HPDE6-E6E7 (cell line): ENCODE results near the gene TRABD.
"Not testable (repeated sequence)": the region's sequence is repeated elsewhere in the genome, so short reads cannot be mapped to it uniquely, and the experiment has no call there.

Experiments
- DNase-seq: peaks from one replicate; pipeline ENCODE4 v3.0.0; 2011; ENCODE audit warnings: missing footprints; ENCODE audit errors: extremely low spot score

TRABD gene

GRCh38 chr22:50185375-50186087, at the start of gene TRABD:
TSS of gene TRABD (plus strand) at chr22:50185913. CDS start at chr22:50193061, 7,148 bp downstream.
- DNase-seq = peak; percentile 54

- no peak for DNase-seq
These were observed 49.1 kb upstream of the TRABD start for GRCh38 chr22:50136581-50137015.

- not testable (repeated sequence) for DNase-seq
These were observed 48.4 kb upstream of the TRABD start for GRCh38 chr22:50137277-50137676.

- no peak for DNase-seq
These were observed 47.7 kb upstream of the TRABD start for GRCh38 chr22:50138041-50138440.

- DNase-seq = no peak
These were observed 46.7 kb upstream of the TRABD start for GRCh38 chr22:50138988-50139387.

- peak; percentile 27 for DNase-seq
These were observed 45.8 kb upstream of the TRABD start for GRCh38 chr22:50139843-50140415.

- DNase-seq = no peak
These were observed 45.1 kb upstream of the TRABD start for GRCh38 chr22:50140615-50141014.

GRCh38 chr22:50141462-50141861, 44.3 kb upstream of the TRABD start:
- DNase-seq = no peak

GRCh38 chr22:50141891-50142363, 43.8 kb upstream of the TRABD start:
- no peak for DNase-seq

GRCh38 chr22:50143096-50143495, 42.6 kb upstream of the TRABD start:
- DNase-seq = no peak

GRCh38 chr22:50144005-50144614, 41.6 kb upstream of the TRABD start:
- DNase-seq = no peak

- DNase-seq = no peak
These were observed 39.8 kb upstream of the TRABD start for GRCh38 chr22:50145721-50146438.

GRCh38 chr22:50146439-50147238, 39.1 kb upstream of the TRABD start:
- peak; percentile 46 for DNase-seq

- DNase-seq = not testable (repeated sequence)
These were observed 38.2 kb upstream of the TRABD start for GRCh38 chr22:50147258-50148165.

GRCh38 chr22:50148166-50148500, 37.6 kb upstream of the TRABD start:
- DNase-seq = no peak

GRCh38 chr22:50148991-50149721, 36.6 kb upstream of the TRABD start:
- DNase-seq = peak; percentile 98

- DNase-seq = no peak
These were observed 35.3 kb upstream of the TRABD start for GRCh38 chr22:50150161-50151129.
